ENCODE measurements around the gene MT1B.

- no peak for TF ChIP-seq CTCF (IDR thresholded peaks at IDR 0.05; ENCODE audit: borderline replicate concordance, extremely low read depth, low read length, poor library complexity, severe bottlenecking)
- TF ChIP-seq EZH2 (IDR thresholded peaks at IDR 0.05; ENCODE audit: borderline replicate concordance, low read depth, low read length, severe bottlenecking) = no peak
Observed at GRCh38 chr16:56645311-56645710, 6.4 kb upstream of the MT1B start.
